HS-5 (cell line): Measurements from ENCODE around the gene LARP6.
"Not testable (repeated sequence)": the region's sequence is repeated elsewhere in the genome, so short reads cannot be mapped to it uniquely, and the experiment has no call there.

ENCODE experiments used
- DNase-seq: peaks from one replicate; pipeline ENCODE4 v3.0.0-alpha.2; 2012; ENCODE audit warnings: low read depth

Gene LARP6

GRCh38 chr15:70829371-70830166, 24.4 kb downstream of the LARP6 start:
- no peak for DNase-seq

- DNase-seq = no peak
Measured at GRCh38 chr15:70827721-70828120, 26.2 kb downstream of the LARP6 start.

GRCh38 chr15:70826634-70827033, 27.3 kb downstream of the LARP6 start:
- DNase-seq = peak; percentile 76

GRCh38 chr15:70825841-70826240, 28.1 kb downstream of the LARP6 start:
- no peak for DNase-seq

DNA sequence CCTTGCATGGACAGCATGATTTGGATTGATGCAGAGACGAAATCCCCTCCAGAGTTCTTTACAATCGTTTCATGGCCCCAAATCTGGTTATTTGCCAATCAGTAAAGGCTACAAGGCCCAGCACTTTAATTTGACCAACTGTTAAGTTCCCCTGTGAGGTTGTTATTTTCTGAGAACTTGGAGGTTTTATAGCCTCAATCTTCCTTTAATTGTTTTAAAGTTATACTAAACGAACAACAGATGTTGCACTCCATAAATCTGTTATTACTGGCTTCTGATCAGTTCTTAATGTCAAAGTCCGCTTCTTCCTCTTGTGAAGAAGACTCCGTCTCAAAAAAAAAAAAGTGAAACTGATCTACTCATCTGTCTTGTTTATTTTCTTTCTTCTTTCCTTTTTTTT, 30.8 kb downstream of the LARP6 start:
- no peak for DNase-seq

- DNase-seq = no peak
Measured at GRCh38 chr15:70820214-70820613, 33.7 kb downstream of the LARP6 start.

DNA sequence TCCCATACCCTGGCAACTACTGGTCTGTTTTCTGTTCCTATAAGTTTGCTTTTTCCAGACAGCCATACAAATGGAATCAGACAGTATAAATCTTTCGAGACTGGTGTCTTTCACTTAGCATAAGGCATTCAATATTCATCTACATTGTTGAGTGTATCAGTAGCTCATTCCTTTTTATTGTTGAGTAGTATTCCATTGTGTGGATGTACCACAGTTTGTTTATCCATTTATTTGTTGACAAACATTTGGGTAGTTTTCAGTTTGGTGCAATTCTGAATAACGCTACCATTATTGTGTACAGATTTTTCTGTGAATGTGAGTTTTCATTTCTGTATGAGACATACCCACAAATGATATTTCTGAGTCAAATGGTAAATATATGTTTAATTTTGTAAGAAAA, 35.4 kb downstream of the LARP6 start:
- no peak for DNase-seq

GRCh38 chr15:70817266-70817665, 36.7 kb downstream of the LARP6 start:
- DNase-seq = no peak

- DNase-seq = no peak
Measured at GRCh38 chr15:70815604-70816003, 38.4 kb downstream of the LARP6 start.

GRCh38 chr15:70815011-70815410, 38.9 kb downstream of the LARP6 start:
- not testable (repeated sequence) for DNase-seq

DNA sequence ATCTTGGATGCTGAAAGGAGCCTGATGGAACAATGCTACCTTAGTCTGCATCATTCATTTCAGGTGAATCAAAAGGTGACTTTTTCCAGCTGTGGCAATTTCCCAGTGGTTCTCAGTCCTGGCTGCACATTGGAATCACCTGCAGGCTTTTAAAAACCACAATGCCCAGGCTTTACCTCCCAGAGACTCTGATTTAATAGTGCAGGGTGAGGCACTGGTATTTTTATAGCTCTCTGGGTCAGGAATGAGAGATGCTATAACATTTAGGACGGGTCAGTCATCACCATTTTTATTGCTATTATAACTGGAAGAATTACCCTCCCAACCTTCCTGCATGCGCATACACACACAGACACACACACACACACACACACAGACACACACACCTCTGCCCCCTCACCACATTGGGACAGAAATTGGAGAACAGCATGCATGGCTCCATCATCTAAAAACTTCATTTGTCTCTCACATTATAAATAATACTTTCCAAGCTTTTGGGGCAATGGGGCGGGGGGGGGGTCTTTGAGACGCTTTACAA, 41.1 kb downstream of the LARP6 start:
- DNase-seq = no peak

- DNase-seq = no peak
Measured at GRCh38 chr15:70810916-70811578, 42.9 kb downstream of the LARP6 start.

DNA sequence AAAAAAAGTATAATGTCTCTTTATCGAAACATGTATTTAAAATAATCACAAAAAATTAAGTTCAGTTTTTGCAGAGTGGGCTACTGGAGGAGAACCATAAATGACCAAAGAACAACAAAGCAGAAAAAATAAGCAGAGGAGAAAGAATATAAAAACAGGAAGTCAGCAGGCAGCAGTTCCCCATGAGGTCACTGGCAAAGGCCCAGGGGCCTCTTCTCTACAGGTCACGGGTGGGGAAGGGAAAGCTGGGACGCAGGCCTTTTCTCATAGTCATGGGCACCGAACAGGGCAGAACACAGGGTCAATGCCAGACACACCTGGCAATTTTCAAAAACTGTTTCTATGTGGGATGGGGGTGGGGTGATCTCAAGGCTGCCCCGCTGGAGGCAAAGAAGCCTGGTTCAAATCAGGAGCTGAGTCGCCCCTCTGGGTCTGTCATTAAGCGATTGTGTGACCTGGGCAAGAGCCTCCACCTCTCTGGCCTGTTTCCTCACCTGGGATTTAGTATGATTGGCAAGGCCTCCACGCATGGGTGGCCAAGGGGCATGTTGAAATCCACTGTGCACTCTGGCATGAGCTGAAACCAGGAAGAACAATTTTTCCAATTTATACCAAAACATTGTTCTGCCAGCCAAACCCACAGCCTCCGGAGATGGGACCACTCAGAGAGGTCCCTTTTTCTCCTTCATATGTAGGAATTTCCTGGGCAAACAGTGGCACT, 46.8 kb downstream of the LARP6 start:
- no peak for DNase-seq

- not testable (repeated sequence) for DNase-seq
Measured at GRCh38 chr15:70804388-70804787, 49.6 kb downstream of the LARP6 start.

DNA sequence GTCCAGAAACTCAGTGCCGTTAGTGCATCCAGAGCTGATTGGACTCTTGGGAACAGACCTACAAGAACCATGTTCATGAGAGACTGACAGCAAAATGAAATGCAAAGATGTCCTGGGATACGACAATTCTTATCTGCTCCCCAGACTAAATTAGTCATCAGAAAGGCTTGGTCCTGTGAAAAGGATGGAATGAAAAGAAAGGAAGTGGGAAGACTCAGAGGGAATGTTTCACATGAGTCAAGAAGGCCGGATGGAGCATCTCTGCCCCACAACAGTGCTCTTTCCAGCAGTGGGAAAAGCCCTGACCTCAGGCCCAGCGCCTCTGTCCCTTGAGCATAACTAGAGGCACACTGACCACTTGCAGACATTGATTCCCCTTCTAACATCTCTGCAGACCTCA, 51.3 kb downstream of the LARP6 start:
- DNase-seq = peak; percentile 71

DNA sequence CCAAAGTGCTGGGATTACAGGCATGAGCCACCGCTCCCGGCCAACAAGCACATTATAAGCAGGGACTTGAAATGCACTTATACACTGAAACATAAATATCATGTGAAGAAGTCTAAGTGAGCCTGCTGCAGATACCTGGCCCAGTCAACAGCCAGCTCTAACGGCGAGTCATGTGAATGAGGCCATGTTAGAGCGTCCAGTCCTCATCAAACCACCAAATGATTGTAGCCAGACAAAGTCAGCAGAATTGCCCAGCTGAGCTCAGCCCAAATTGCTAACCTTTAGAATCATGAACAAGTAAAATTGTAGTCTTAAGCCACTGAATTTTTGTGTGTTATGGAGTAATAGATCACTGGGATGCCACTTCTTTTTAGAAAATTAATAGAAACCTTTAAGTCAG, 52.8 kb downstream of the LARP6 start:
- DNase-seq = no peak

DNA sequence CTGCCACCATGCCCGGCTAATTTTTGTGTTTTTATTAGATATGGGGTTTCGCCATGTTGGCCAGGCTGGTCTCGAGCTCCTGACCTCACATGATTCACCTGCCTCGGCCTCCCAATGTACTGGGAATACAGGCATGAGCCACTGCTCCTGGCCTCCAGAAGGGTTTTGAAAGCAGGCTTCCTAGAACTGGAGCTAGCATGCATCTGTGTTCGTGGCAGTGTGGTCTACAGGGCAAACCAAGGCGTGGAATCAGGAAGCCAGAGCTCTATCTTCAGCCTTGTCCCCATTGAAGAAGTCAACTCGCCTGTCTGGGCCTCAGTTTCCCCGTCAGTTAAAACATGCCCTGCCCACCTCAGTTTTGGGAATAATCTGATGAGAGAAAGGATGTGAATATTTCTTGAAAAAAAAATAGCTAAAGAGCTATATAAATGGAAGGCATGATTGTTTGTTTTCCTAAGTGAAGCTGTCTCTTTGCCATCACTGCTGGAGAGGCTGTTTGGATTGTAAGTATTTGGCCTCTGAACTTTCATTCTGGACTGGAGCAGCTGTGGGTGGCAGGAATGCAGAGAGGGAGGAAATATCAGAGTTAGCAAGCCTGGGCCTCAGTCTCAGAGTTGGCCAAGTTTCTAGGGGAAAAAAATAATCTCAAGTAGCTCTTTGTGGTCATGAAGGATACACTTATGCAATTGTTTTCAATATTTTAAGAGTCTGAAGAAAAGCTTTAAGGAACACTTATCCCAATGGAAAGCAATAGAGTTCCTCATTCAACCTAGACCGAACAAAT, 54.1 kb downstream of the LARP6 start:
- DNase-seq = peak; percentile 80

- DNase-seq = no peak
Measured at GRCh38 chr15:70797464-70797863, 56.5 kb downstream of the LARP6 start.

DNA sequence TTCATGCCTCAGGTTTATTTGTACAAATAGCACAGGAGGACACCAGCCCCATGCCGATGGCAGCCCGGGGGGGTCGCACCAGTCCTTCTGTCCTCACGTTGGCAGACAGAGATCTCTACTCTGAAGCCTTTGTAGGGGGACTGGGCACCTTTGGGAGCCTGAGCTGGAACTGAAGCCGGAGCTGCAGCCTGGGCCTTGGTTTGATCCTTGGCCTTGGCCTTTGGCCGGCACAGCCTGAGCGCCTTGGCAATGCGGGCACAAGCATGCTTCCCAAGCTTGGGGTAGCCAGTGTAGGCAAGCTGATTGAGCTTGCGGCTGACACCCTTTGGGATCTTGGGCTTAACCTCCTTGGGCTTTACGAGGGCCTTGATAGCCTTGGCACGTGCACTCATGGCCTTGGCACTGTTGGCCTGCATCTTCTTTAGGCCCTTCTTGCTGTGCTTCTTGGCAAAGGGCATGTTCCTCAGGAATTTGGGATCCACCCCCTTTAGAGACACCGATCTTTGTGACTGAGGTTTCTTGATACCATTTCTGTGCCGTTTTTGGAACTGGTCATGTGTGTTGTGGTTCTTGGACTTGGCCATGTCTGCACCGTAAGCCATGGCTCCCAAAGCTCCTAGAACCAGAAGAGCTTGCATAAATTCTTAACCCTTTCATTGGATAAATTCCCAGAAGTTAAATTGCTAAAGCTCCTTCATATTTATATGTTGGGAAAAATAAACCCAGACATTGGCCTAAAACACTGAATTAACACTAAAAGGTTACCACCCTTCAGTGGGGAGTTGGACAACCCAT, 57.2 kb downstream of the LARP6 start:
- no peak for DNase-seq

- peak; percentile 89 for DNase-seq
Measured at GRCh38 chr15:70795311-70795665, 58.7 kb downstream of the LARP6 start.
